GM13977 (cell line): ENCODE data around the gene DGKZ.
A peak's percentile ranks its signal among the peaks of the same experiment; 100 is the strongest.

Experiments used
- DNase-seq: peaks from one replicate; pipeline ENCODE4 v3.0.0; 2012; ENCODE audit warnings: low spot score
- in situ Hi-C: fragments of 300-500 bp; cut with MboI; formaldehyde crosslinking; loops from one replicate; pipeline ENCODE4 v1.12.0; 2022; ENCODE audit warnings: low sequenced_read_pairs, low pct_unique_long_range_greater_than_20kb, mixed read lengths, inconsistent platforms; ENCODE audit not compliant: unreplicated experiment
- TF ChIP-seq, protein P1 (sequence below): IDR thresholded peaks from 2 replicates; pipeline ENCODE4 v1.5.1; 2012; ENCODE audit warnings: mild to moderate bottlenecking, control low read depth; ENCODE audit not compliant: insufficient read depth; ENCODE audit errors: extremely low read depth, missing control alignments

The DGKZ gene

DNA sequence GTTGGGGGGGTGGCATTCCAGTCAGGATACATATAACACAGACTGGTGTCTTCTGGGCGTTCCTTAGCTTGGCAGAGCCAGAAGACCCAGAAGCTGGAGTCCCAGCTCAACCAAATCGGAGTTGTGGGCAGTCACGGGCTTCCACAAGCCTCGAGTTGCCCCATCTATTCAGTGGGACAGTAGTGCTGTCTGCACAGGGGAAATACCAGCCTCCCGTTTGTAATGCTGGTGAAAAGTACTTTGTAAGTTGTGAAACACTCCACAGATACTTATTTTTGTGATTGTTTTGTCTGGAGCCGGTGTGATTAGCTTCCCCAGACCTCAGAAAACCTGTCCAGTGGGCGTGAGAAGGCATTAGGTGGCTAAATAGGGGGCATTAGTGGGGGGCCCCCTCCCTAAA lies 13.6 kb downstream of the DGKZ start:
- in situ Hi-C loops = no loop called here
- DNase-seq = peak; percentile 66
- TF ChIP-seq, protein P1, sequence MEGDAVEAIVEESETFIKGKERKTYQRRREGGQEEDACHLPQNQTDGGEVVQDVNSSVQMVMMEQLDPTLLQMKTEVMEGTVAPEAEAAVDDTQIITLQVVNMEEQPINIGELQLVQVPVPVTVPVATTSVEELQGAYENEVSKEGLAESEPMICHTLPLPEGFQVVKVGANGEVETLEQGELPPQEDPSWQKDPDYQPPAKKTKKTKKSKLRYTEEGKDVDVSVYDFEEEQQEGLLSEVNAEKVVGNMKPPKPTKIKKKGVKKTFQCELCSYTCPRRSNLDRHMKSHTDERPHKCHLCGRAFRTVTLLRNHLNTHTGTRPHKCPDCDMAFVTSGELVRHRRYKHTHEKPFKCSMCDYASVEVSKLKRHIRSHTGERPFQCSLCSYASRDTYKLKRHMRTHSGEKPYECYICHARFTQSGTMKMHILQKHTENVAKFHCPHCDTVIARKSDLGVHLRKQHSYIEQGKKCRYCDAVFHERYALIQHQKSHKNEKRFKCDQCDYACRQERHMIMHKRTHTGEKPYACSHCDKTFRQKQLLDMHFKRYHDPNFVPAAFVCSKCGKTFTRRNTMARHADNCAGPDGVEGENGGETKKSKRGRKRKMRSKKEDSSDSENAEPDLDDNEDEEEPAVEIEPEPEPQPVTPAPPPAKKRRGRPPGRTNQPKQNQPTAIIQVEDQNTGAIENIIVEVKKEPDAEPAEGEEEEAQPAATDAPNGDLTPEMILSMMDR = no peak

DNA sequence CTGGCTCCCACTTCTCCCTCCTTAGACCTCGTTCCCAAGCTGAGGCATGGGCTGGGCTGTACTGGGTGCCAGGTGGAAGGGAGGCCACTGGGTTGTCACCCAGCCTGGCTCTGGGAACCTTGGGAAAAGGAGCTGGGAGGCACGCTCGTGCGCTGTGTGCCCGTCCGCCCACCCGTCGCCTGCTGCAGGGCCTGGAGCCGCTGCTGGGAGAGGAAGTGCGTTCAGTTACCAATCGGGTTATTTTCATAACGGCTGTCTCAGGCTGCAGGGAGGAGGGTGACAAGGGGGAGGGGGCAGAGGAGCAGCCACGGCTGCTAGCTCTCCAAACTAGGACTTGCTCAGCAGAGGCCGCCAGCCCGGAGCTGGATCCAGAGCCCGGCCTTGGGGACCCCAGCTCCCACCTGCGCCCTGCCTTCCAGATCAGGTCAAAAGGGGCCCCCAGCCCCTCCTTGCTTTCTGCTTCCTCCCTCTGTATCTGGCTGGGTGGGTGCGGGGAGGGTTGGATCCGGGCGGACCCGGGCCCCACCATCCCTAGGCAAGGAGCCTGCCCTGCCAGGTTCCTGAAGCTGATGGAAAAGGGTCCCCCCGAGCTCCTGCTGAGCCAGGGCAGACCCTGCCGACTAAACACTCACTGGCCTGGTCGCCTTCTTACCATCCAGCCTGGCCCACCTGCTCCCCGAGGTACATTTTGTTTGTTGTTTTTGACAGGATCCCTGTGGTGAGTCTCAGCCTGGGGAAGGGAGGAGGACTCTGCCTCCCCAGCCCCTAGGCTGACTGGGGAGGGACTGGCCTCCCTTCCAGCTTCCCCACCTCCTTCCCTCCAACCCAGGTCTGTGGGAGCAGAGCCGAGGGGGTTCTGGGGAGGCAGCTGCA lies 14.3 kb downstream of the DGKZ start:
- peak; percentile 96 for DNase-seq
- in situ Hi-C loops = no loop called here
- TF ChIP-seq, protein P1 = no peak

DNA sequence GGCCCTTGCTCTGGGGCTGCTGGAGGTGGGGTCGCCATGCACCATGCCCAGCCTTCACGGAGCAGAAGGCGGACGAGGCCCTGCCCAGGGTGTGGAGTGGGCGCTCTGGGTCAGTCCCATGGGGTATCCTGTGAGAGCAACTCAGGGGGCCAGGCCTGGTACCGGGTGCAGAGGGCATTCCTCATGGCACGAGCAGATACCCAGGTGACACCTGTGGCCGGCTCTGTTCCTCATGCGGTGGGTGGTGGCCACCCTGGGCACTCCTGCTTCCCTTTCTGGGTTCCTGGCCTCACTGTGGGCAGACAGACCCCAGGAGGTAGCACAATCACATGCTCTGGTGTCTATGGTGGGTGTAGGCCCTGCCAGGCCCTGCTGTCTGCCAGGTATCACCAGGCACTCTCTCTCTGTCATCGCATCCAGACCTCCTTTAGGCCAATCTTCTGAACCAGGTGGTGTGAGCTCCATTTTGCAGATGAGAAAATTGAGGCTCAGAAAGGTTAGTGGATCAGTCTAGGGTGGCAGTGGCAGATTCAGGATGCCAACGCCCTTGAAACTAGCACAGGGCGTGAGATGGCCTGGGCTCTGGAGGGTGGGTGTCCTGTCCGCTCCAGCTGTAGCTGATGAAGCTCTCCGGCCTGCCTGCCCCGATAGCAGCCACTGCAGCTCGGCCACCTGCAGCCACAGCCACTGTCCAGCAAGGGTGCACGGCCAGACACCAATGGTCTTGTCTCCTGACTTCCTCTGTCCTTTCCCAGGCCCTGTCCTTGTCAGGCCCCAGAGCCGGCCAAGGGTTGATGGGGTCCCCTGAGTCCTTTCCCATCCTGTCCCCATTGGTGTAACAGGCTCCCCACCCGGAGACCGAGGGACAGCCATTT lies 15.1 kb downstream of the DGKZ start:
- TF ChIP-seq, protein P1 = no peak
- in situ Hi-C loops = no loop called here
- no peak for DNase-seq

DNA sequence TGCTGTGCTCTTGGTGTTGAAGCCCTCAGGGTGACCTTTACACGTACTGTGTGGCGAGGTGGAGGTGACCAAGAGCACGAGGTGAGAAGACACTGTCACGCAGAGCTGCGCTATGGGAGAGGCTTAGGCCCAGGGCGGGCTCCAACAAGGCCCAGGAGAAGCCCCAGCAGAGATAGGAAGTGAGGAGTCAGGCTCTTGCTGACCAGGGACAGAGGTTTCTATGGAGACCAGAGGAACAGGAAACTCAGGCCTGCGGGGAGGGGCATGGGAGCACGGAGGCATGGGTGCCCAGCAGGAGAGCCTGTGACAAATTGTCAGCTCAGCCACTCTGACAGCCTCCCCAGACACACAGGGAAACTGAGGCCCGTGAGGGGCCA lies 15.8 kb downstream of the DGKZ start:
- no peak for DNase-seq
- TF ChIP-seq, protein P1 = no peak
- in situ Hi-C loops = no loop called here

DNA sequence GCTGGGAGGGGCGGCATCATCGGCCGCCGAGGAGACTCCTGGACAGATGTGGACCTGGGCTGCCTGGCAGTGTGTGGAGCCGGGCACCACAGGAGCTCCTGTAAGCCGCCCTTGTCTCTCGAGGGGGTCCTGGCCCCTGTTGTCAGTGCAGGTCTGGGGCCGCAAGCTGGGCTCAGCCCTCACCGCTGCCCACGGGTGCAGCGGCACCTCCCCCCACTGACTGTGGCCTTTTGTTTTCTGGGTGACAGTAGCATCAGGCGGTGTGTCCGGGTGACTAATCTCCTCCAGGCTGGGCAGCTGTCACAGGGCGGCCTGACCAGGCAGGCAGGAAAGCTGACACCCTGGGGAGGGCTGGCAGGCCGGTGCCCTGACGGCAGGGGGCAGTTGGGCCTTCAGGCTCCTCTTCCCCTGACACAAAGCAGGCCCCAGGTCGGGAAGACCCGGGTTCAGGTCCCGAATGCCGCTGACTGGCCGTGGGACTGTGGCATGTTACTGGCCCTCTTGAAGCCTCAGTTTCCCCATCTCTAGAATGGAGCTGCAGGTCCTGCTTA lies 16.3 kb downstream of the DGKZ start:
- DNase-seq = no peak
- in situ Hi-C loops = no loop called here
- TF ChIP-seq, protein P1 = no peak

DNA sequence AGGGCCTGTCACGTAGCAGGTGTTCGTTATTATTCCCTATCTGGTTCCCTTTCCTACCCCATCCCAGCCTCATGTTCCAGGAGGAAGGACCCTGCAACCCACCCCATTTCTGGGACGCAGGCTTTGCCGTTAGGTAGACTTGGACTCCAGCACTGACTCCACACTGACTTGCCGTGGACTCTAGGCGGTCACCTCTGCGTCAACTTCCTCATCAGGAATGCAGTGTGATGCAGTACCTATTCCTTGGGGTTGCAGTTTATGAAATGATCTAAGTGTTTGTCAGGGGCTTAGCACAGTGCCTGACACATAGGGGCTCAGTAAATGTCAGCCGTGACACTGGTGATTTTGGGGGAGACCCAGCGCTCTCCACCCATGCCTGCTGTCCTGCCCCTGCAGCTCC lies 16.8 kb downstream of the DGKZ start:
- in situ Hi-C loops = no loop called here
- TF ChIP-seq, protein P1 = no peak
- no peak for DNase-seq
